ENCODE measurements around the gene ABCB6. TPM values are rescaled to one million over a fixed set of nuclear protein-coding genes. Genes with fewer than 3 reads are reported as not detected.

The ABCB6 gene
- total RNA-seq, 6 experiments from 2014 or later: 12.5 to 16.5 (median 13.9) TPM

- Mint-ChIP-seq H3K27ac (peak overlapping the region; percentile 92), H3K9me3 (no peaks in the 10 kb centered on the region), H3K4me1 (ENCODE audit: low read depth) (peaks cover 46% of the 10 kb centered on the region), H3K4me3 (peak overlapping the region; percentile 93), H3K36me3 (ENCODE audit: low read depth) (peaks cover 10% of the 10 kb centered on the region; the same call in 1 of the 2 replicates), H3K27me3 (ENCODE audit: insufficient read depth) (no peaks in the 10 kb centered on the region; the same call in none of the 2 replicates)
- no peak for DNase-seq
- TF ChIP-seq CTCF (IDR thresholded peaks at IDR 0.05): no peak
These were observed 57.7 kb downstream of the ABCB6 start for GRCh38 chr2:219161097-219161496.

- peak; percentile 90 for DNase-seq
- peak within 1 kb of the TSS; percentile 93 for H3K4me3 Mint-ChIP-seq
- peak; percentile 99 for TF ChIP-seq CTCF (IDR thresholded peaks at IDR 0.05)
- peaks cover 46% of the 10 kb centered on the region for H3K4me1 Mint-ChIP-seq (ENCODE audit: low read depth)
- H3K36me3 Mint-ChIP-seq (ENCODE audit: low read depth): peaks cover 5% of the 10 kb centered on the region; the same call in 1 of the 2 replicates
- H3K27me3 Mint-ChIP-seq (ENCODE audit: insufficient read depth): no peaks in the 10 kb centered on the region; the same call in none of the 2 replicates
- no peaks in the 10 kb centered on the region for H3K9me3 Mint-ChIP-seq
- H3K27ac Mint-ChIP-seq: peak within 1 kb of the TSS; percentile 92
These were observed 58.4 kb downstream of the ABCB6 start, which contains the start of gene NHEJ1 for GRCh38 chr2:219160186-219161017. Gene NHEJ1 (minus strand): TSS chr2:219160815. CDS start chr2:219158362, 2,453 bp downstream.

Other genes with a start within 250 kb of the ABCB6 start
- not detected for gene FEV, start 233.8 kb downstream of the ABCB6 start, total RNA-seq (2021; fragmentation: NEBNext Ultra II Directional; extraction: Animal tissue kit (Norgen Biotek cat#: 25700))
- gene CRYBA2, start 225.5 kb downstream of the ABCB6 start, total RNA-seq (2021; fragmentation: NEBNext Ultra II Directional; extraction: Animal tissue kit (Norgen Biotek cat#: 25700)): not detected
- not detected for gene CFAP65, start 177.4 kb downstream of the ABCB6 start, total RNA-seq (2021; fragmentation: NEBNext Ultra II Directional; extraction: Animal tissue kit (Norgen Biotek cat#: 25700))
- not detected for gene IHH, start 158.0 kb downstream of the ABCB6 start, total RNA-seq (2021; fragmentation: NEBNext Ultra II Directional; extraction: Animal tissue kit (Norgen Biotek cat#: 25700))
- gene NHEJ1, start 58.1 kb downstream of the ABCB6 start, total RNA-seq (2021; fragmentation: NEBNext Ultra II Directional; extraction: Animal tissue kit (Norgen Biotek cat#: 25700)): 10 to 100 TPM; 12.0 to 16.6 (median 14.1) TPM
- 1 to 10 TPM in 2 of 6 experiments, under 1 TPM in 4; 0.36 to 1.5 (median 0.88) TPM for gene SLC23A3, start 48.9 kb downstream of the ABCB6 start, total RNA-seq (2021; fragmentation: NEBNext Ultra II Directional; extraction: Animal tissue kit (Norgen Biotek cat#: 25700))
- 10 to 100 TPM; 37.9 to 46.2 (median 42.2) TPM for gene CNPPD1, start 42.0 kb downstream of the ABCB6 start, total RNA-seq (2021; fragmentation: NEBNext Ultra II Directional; extraction: Animal tissue kit (Norgen Biotek cat#: 25700))
- 100 to 1,000 TPM in 1 of 6 experiments, 10 to 100 TPM in 5; 77.3 to 102 (median 85.5) TPM for gene RETREG2, start 40.7 kb downstream of the ABCB6 start, total RNA-seq (2021; fragmentation: NEBNext Ultra II Directional; extraction: Animal tissue kit (Norgen Biotek cat#: 25700))
- 10 to 100 TPM; 28.8 to 39.6 (median 33.1) TPM for gene ZFAND2B, start 12.2 kb downstream of the ABCB6 start, total RNA-seq (2021; fragmentation: NEBNext Ultra II Directional; extraction: Animal tissue kit (Norgen Biotek cat#: 25700))
- gene ATG9A, start 10.7 kb upstream of the ABCB6 start, total RNA-seq (2021; fragmentation: NEBNext Ultra II Directional; extraction: Animal tissue kit (Norgen Biotek cat#: 25700)): 10 to 100 TPM; 50.5 to 58.8 (median 52.5) TPM
- 10 to 100 TPM; 11.7 to 18.9 (median 15.4) TPM for gene ANKZF1, start 10.8 kb upstream of the ABCB6 start, total RNA-seq (2021; fragmentation: NEBNext Ultra II Directional; extraction: Animal tissue kit (Norgen Biotek cat#: 25700))
- gene GLB1L, start 26.5 kb upstream of the ABCB6 start, total RNA-seq (2021; fragmentation: NEBNext Ultra II Directional; extraction: Animal tissue kit (Norgen Biotek cat#: 25700)): 1 to 10 TPM; 4.4 to 7.6 (median 5.5) TPM
- gene STK16, start 26.5 kb upstream of the ABCB6 start, total RNA-seq (2021; fragmentation: NEBNext Ultra II Directional; extraction: Animal tissue kit (Norgen Biotek cat#: 25700)): 10 to 100 TPM; 25.1 to 30.7 (median 28.2) TPM
- not detected for gene TUBA4B, start 34.3 kb upstream of the ABCB6 start, total RNA-seq (2021; fragmentation: NEBNext Ultra II Directional; extraction: Animal tissue kit (Norgen Biotek cat#: 25700))
- gene TUBA4A, start 35.0 kb upstream of the ABCB6 start, total RNA-seq (2021; fragmentation: NEBNext Ultra II Directional; extraction: Animal tissue kit (Norgen Biotek cat#: 25700)): 10 to 100 TPM; 40.4 to 66.3 (median 48.2) TPM
- gene DNAJB2, start 60.4 kb upstream of the ABCB6 start, total RNA-seq (2021; fragmentation: NEBNext Ultra II Directional; extraction: Animal tissue kit (Norgen Biotek cat#: 25700)): 10 to 100 TPM; 39.7 to 45.4 (median 41.5) TPM
- 10 to 100 TPM in 5 of 6 experiments, 1 to 10 TPM in 1; 5.2 to 18.3 (median 15.2) TPM for gene PTPRN, start 90.4 kb upstream of the ABCB6 start, total RNA-seq (2021; fragmentation: NEBNext Ultra II Directional; extraction: Animal tissue kit (Norgen Biotek cat#: 25700))
- not detected for gene RESP18, start 113.8 kb upstream of the ABCB6 start, total RNA-seq (2021; fragmentation: NEBNext Ultra II Directional; extraction: Animal tissue kit (Norgen Biotek cat#: 25700))
- 10 to 100 TPM; 46.9 to 59.4 (median 53.0) TPM for gene DNPEP, start 169.0 kb upstream of the ABCB6 start, total RNA-seq (2021; fragmentation: NEBNext Ultra II Directional; extraction: Animal tissue kit (Norgen Biotek cat#: 25700))
- gene DES, start 199.4 kb upstream of the ABCB6 start, total RNA-seq (2021; fragmentation: NEBNext Ultra II Directional; extraction: Animal tissue kit (Norgen Biotek cat#: 25700)): under 1 TPM in 5 of 6 experiments, not detected in 1; 0.12 to 0.37 (median 0.19) TPM
- 10 to 100 TPM; 80.9 to 89.5 (median 84.7) TPM for gene SPEG, start 215.9 kb upstream of the ABCB6 start, total RNA-seq (2021; fragmentation: NEBNext Ultra II Directional; extraction: Animal tissue kit (Norgen Biotek cat#: 25700))